Sciatic nerve (tissue), 2 donors: ENCODE measurements around the gene ACSS1. TPM values are rescaled to one million over a fixed set of nuclear protein-coding genes. Genes with fewer than 3 reads are reported as not detected.

Experiments
- ATAC-seq: fragments of 200-7000 bp; cut with Tn5 transposase; one replicate; pipeline ENCODE4 v1.9.1; 2020; ENCODE audit warnings: mild to moderate bottlenecking, moderate library complexity
- DNase-seq: peaks from one replicate; pipeline ENCODE4 v3.0.0-alpha.2; 2020; ENCODE audit warnings: low spot score
- intact Hi-C: fragments of 100-400 bp; cut with DNase I; formaldehyde crosslinking; loops from one replicate; pipeline ENCODE4 v1.14.2; 2022
- total RNA-seq: library from RNA; stranded (reverse); fragmentation: NEBNext Ultra II Directional; extraction: Animal tissue kit (Norgen Biotek cat#: 25700); gene quantifications from one replicate; pipeline ENCODE4 v1.2.1, GENCODE V29; 2021
- donor health status: DM: no; HTN: no; CAD: no.
- donor health status: DM: no; HTN: no; CAD: no.

Gene ACSS1
- total RNA-seq, 1 donor from 2014 or later, result 27.4 TPM

DNA sequence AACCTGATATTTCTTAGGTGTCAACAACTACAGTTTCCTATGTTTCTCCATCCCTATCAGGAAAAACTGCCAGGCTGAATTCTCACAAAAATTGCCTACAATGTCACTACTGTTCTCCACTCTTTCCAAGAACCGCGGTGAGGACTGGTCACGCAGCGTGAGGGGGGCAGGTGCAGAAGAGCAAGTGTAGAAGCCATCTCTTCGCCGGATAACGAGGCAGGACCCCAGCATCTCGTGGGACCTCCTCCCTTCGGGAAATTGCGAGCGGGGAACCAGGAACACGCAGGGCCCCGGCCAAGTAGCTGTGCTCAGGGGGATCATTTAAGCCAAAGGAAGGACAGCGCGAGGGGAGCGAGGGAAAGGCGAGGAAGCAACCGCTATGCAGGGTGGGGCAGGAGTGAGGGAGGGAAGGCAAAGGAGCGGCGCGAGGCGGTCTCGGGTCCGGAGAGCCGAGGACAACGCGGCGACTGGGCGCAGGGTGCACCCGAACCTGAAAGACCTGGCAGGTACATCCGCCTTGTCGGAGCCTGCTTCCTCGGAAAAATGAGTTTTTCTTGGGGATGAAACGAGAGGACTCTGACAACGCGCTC lies 65.9 kb downstream of the ACSS1 start:
- ATAC-seq (peak; percentile 16), DNase-seq (peak; percentile 68)
- intact Hi-C loops, result loop anchor here (10.0 kb wide), 1 partner anchor 183 kb away; no protein-coding TSS in a partner anchor

DNA sequence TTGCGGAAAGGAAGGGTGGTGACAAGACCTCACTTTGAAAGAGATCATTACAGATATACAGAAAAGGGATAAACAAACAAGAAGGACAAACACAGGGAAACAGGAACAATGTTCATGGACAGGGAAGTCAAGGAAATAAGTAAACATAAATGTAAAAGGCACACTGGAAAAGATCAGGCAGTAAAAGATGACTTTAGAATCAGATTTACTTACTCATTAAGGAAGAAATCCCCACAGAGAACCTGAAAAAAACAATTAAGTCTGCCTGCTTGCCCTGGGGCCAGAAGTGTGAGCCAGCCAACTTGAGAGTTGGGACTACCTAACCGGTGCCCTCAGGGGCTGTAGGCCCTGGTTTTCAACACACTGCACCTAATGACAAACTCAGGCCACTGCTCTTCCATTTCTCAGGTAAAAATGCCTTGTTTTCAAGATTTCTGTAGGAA lies 67.1 kb downstream of the ACSS1 start:
- DNase-seq (peak; percentile 14), ATAC-seq (no peak)
- intact Hi-C loops, result loop anchor here (10.0 kb wide), 1 partner anchor 184 kb away; no protein-coding TSS in a partner anchor

DNA sequence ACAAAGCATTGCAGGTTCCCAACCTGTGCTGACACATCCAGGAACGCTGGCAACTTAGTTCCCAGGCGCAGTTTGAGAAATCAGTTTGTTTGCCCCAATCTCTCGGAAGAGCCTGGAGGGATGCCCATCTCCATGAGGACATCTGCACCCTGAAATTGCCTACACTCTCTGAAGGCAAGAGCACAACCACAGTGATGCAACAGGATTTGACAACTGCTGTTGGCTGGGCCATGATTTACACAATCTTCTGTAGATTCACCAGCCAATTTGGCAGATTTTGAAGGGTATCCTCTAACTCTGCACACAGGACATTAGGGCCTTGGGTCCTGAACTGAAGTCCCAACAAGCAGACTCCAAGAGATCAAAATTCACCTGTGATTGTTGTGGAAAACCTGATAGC lies 68.8 kb downstream of the ACSS1 start:
- intact Hi-C loops, result no loop called here
- DNase-seq (peak; percentile 23), ATAC-seq (no peak)

DNA sequence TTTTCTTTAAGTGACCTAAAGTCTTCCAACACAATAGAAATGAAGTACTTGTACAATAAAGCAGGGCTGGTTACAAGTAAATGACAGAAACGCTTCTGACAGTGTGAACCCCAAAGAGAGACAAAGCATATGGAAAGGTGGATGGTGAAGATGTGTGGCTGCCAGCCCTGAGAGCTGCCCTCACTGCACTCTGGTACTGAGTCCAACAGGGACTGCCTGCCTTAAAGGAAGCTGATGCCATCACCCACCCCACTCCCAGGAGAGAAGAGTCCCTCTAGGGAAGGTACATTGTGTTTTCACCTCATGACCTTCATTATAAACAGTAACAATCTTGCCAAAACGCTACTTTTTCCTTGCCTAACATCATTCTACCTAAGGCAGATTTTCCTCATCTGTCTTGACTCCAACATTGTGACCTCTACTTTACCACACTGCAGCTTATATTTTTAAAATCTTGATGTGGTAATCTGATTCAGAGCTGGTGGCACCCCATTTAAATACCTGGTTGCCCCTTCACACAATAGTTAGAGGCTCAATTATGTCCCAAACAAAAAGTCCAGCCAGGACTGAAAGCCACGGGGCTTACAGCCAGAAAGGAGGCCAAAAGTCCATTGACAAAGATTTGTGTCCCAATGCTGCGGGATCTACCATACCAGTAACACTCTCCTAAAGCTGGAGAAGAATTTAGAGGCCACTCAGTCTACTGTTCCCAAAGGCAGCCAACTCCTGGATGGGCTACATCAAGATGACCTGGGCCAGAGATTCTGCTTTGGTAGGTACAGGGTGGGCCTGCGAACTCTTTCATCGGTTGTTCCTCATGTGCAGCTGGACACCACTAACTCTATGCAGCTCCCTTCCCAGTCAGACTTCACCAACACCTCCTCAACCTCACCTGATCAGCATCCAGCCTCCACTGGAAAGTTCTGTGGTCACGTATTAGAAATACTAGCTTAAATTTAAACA lies 69.8 kb downstream of the ACSS1 start:
- DNase-seq (peak; percentile 25), ATAC-seq (no peak)
- intact Hi-C loops, result no loop called here

DNA sequence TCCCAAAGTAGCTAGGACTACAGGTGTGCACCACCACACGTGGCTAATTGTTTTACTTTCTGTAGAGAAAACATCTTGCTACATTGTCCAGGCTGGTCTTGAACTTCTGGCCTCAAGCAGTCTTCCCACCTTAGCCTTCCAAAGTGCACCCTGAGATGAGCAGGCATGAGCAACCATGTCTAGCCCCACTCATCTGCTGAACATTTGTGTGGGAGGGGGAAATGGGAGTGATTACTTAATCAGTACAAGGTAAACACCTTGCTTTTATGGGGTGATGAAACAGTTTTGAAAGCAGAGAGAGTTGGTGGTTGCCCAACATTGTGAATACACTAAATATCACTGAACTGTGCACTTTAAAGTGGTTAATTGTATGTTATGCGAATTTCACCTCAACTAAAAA lies 70.7 kb downstream of the ACSS1 start:
- ATAC-seq (no peak), DNase-seq (no peak)
- intact Hi-C loops, result no loop called here

DNA sequence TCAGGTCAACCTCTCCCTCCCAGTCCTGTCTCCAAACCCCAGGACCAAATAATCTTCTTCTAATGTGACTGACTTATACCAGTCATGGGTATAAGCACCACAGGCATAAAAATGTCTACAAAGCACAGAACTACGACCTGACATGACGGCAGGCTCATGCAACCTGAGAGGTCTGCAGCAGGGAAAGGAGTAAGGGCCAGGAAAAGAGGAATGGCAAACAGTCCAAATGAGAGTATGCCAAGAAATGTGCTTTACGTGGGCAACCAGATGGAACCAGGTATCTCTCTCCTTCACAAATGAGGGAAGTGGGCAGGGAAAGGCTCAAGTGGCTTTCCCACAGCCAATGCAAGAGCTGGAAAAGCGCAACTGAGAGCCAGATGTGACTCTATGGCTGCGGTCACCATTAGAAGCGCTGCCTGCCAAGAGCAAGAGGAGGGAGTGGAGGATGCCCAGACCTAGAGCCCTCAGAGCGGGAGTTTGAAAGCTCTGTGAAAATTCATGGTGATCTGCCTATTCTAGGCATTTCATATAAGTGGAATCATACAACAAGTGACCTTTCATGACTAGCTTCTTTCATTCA lies 71.4 kb downstream of the ACSS1 start:
- DNase-seq (peak; percentile 28), ATAC-seq (no peak)
- intact Hi-C loops, result no loop called here

DNA sequence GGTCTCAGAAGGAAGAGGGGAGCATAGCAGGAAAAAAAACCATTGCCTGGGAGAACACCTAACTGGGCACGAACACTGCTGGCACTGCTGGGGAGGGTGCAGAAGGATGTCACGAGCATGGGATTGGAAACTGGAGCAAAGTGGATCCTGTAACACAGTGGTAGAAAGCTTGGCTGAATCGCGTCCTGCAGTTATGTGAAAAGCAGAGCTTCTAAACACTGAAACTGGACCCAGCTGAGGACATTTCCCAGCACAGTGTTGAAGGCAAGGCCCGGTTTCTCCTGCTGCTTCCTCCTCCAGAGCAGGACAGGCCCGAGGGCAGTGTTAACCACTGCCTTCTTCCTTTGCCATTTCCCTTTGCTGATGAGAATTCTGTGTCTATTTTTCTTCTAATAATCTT lies 72.1 kb downstream of the ACSS1 start:
- peak; percentile 26 for DNase-seq
- intact Hi-C loops, result no loop called here
- ATAC-seq, result peak; percentile 25

DNA sequence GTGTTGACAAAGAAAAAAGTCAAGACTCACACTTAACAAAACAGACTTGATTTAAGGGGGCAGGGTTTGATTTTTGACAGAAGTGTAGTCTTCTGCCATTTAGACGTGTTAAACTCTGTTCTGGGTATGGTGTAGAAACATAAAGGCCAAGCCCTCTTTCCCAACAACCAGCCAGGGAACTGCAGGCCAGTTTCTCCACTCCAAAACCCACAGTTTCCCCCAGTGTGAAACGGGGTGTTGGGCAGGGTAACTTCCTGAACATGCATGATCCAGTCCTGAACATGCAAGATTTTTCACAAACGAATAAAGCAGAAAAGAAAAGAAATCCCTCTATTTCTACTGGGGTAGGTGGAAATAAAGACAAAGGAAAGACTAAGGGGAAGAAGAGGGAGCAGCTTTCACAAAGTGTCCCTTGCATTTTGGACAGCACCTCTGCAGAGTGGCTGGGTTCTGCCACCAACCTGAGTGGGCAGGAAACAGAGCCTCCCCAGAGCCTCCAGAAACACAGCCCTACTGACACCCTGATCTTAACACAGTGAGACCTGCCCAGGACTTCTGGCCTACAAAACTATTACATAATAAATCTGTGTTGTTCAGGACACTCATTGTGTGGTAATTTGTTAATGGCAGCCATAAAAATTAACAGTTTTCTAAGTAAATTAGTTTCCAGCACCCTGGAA lies 72.8 kb downstream of the ACSS1 start:
- no peak for ATAC-seq

DNA sequence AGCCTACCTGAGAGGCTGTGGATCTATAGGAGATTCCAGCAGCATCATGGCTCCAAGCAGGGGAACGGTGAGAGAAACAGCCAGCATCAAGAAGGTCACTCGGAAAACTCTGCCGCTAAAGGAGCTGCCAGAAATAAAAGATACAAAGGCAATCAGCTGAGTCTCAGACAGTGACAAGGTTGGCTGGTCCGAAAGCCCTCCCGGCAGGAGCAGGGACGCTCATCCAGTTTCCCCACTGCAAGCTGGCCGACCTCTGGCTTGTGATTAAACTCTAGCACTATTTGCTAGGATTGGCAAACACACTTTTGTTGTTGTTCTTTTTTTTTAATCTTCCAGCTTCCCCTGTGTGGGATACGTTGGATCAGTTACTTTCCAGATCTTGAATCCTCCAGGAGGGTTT lies 74.0 kb downstream of the ACSS1 start:
- DNase-seq (no peak), ATAC-seq (no peak)
- intact Hi-C loops, result no loop called here

More for the DNA sequence above, 72.8 kb downstream of the ACSS1 start:
- DNase-seq, result no peak
- intact Hi-C loops, result no loop called here

DNA sequence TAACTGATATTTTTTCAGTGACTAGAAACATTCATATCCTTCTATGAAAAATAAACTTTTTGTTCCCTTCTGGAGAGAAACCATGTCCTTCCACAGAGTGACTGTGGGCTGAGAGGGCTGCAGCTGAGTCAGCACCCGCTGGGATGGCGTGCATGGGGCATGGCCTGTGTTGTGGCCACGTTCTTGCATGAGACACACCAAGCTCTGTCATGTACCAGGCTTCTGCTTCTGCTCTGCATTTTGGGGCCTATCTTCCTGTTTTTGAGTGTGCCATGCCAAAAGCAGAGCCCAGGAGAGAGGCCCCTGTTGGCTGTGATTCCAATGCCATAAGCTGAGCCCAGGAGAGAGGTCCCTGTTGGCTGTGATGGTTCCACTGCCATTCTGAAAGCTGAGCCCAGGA lies 76.1 kb downstream of the ACSS1 start:
- ATAC-seq, result peak; percentile 83
- intact Hi-C loops, result no loop called here

DNA sequence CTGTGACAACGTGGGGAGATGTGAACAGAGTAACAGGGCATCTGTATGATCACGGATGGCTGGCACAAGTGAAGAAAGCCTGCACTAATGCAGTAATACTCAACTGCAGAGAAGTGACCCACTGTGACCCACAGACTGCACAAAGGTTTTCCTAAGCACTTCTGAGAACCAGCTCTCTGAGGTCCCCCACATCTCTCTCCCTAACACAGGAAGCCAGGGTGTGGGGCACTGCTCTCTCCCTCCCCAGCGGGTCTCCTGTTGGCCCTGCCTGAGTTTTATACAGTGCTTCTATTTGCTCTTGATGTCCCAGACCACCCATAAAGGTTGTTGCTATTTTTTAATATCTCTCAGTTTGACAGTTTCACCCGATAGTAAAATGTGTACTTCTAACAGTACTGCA lies 76.7 kb downstream of the ACSS1 start:
- intact Hi-C loops, result no loop called here
- no peak for ATAC-seq
- DNase-seq, result no peak

More for the DNA sequence above, 76.1 kb downstream of the ACSS1 start:
- DNase-seq, result no peak

DNA sequence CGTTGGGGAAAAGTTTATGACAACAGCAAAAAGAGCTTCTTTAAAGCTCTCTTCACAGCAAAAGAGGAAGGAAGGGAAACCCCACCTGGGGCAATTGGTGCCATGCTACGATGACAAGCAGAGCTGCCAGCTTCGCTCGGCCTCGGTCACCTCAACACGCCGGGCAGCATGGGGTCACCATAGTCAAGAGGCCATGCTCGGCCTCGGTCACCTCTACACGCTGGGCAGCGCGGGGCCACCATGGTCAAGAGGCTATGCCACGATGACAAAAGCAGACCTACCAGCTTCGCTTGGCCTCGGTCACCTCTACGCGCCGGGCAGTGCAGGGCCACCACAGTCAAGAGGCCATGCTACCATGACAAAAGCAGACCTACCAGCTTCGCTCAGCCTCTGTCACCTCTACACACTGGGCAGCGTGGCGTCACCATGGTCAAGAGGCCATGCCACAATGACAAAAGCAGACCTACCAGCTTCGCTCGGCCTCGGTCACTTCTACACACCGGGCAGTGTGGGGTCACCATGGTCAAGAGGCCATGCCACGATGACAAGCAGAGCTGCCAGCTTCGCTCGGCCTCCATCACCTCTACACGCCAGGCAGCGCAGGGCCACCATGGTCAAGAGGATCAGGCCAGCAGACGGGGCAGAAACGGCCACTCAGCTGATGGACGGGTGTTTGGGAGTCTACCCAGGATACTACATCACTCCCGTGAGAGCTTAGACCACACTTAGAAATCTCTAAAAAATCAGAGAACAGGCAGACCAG lies 77.5 kb downstream of the ACSS1 start:
- DNase-seq (no peak), ATAC-seq (no peak)
- intact Hi-C loops, result no loop called here

DNA sequence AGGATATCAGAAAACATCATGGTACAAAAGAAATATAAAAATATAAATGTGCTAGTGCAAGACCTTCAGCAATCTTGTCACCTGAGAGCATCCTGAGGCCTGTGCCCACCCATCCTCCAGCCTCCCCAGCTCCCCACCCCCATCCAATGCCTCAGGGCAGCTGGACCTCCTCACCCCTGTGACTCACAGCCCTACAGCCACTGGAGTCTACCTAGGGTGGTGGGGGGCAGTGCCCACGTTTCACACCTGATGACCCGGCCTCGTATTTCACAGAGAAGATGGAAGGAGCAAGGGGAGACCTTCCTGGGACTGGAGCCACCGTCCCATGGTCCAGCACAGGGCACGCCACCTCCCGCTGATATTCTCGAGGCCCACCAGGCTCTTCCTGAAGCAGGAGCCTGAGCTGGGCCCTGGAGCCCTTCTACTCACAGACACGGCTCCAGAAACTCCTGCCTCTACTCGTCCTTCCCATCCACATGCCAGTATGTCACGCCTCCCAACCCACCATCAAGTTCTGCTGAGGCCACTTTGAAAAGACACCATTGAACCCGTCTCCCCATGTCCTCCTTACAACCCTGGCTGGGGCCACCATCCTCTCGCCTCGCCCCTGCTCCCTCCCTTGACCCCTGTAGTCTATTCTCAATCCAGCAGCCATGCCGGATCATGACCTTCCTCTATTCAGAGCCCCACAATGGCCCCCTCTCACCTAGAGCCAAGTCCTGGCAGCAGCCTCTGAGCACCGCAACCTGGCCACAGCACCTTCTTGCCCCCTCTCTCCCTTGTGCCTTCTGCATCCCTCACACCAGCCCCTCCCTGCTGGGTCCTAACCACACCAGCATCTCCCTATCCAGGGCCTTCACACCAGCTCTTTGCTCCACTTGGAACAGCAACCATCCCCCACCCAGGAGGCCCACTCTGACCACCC lies 78.6 kb downstream of the ACSS1 start:
- intact Hi-C loops, result no loop called here
- no peak for ATAC-seq
- DNase-seq, result no peak

DNA sequence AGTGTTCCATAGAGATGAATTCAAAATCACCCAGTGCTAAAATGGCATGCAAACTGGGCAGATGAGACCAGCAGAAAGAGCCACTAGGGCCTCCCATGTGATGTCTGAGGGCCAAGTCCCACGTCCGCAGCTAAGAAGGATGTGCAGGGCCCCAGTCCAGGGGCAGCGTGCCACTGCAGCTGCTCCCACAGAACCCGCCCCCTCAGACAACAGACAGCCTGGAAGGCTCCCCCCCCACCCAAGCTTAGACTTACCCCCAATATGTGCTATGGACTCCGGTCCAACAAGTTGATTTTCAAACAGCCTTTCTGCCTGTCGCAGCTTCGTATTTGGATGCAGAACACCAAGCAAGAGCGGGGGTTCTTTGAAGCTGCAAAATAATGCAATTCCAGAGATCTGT lies 79.4 kb downstream of the ACSS1 start:
- no peak for DNase-seq
- ATAC-seq, result peak; percentile 44
- intact Hi-C loops, result no loop called here

DNA sequence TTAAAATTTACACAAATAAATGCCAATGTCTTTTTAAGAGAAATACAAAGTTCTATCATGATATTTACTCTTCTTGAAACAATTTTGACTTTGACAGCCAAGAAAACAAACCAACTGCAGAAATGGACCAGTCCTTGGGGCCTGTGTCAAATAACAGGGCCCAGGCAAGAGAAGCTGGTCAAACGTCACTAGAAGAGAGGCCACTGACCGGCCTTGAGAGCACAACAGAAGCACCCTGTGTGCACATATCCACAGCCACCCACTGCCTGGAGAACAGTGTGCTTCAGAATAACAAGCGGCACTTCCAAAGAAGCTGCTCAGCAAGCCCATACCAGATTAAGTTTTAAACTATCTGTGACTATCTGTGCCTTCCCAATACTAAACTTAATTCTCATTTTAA lies 80.1 kb downstream of the ACSS1 start:
- ATAC-seq (peak; percentile 76), DNase-seq (no peak)
- intact Hi-C loops, result no loop called here

DNA sequence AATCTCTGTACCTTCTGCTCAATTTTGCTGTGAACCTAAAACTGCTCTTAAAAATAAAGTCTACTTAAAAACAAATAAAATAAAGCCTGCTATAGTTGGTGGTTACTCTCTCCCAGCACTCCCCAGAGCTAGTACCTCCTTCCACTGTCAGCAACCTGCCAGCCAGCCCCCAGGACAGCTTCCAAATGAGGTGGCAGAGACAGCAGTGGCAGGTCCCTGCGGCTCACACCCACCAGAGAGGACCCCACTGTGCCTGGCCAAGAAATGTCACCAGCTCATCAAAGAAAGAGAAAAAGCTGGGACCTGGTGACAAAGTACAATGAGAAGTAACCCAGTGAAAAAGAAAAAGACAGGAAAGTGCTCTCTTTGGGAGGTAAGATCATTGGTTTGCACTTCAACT lies 80.6 kb downstream of the ACSS1 start:
- intact Hi-C loops, result no loop called here
- ATAC-seq (no peak), DNase-seq (no peak)

DNA sequence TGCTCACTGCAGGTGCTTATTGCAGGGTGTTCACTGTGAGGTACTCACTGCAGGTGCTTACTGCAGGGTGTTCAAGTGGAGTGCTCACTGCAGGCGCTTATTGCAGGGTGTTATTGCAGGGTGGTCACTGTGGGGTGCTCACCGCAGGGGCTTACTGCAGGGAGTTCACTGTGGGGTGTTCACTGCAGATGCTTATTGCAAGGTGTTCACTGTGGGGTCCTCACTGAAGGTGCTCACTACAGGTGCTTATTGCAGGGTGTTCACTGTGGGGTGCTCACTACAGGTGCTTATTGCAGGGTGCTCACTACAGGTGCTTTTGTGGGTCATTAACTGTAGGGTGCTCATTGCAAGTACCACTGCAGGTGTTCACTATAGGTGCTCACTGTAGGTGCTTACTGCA lies 85.6 kb downstream of the ACSS1 start:
- DNase-seq, result peak; percentile 21
- ATAC-seq, result no peak
- intact Hi-C loops, result no loop called here
